Effector memory CD4-positive, alpha-beta T cell (primary cell): ENCODE measurements around the gene SCGB3A2.

ENCODE experiments used
- DNase-seq, 3 donors: peaks; one replicate each; pipeline ENCODE4 v3.0.0-alpha.2; 2020
- H3K27ac ChIP-seq: 2 replicates; pipeline ENCODE4 v1.7.0; 2013; ENCODE audit warnings: mild to moderate bottlenecking, low read length, moderate library complexity; ENCODE audit not compliant: insufficient read depth, poor library complexity, severe bottlenecking
- H3K27me3 ChIP-seq: replicated peaks from 2 replicates; pipeline ENCODE4 v1.7.0; 2013; ENCODE audit warnings: mild to moderate bottlenecking, low read length; ENCODE audit not compliant: insufficient read depth, control insufficient read depth, poor library complexity, severe bottlenecking
- H3K36me3 ChIP-seq: 2 replicates; pipeline ENCODE4 v1.7.0; 2013; ENCODE audit warnings: mild to moderate bottlenecking, low read length, moderate library complexity; ENCODE audit not compliant: control insufficient read depth, insufficient read depth
- H3K4me1 ChIP-seq: 2 replicates; pipeline ENCODE4 v1.7.0; 2013; ENCODE audit warnings: low read length, mild to moderate bottlenecking; ENCODE audit not compliant: control insufficient read depth, insufficient read depth, poor library complexity, severe bottlenecking
- H3K4me3 ChIP-seq: 2 replicates; pipeline ENCODE4 v1.7.0; 2013; ENCODE audit warnings: low read length, low read depth, mild to moderate bottlenecking; ENCODE audit not compliant: insufficient read depth, poor library complexity, severe bottlenecking
- H3K9me3 ChIP-seq: 2 replicates; pipeline ENCODE4 v1.7.0; 2013; ENCODE audit warnings: mild to moderate bottlenecking, low read length, moderate library complexity; ENCODE audit not compliant: control insufficient read depth

SCGB3A2 gene

DNA sequence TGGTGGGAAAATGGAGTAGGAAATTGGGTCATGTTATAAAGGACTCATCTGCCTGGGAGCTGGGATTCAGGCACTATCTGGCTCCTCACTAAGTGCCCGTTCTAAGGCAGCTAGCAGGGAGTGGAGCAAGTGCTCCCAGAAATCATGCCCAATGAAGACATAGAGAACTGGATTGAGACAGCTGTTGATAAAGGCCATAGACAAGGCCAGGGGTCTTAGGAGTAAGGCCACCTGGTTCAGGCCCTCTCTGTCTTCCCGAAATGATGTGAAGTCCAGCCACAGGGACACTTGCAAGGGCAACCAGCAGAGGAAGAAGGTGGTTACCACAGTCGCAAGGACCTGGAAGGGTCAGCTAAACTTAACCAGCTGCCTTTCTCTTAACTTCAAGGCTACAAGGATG is 26.9 kb upstream of the SCGB3A2 start:
- DNase-seq, result no peak
- Histone ChIP-seq H3K4me1 (no peaks in the 10 kb centered on the region), H3K36me3 (no peaks in the 10 kb centered on the region)

DNA sequence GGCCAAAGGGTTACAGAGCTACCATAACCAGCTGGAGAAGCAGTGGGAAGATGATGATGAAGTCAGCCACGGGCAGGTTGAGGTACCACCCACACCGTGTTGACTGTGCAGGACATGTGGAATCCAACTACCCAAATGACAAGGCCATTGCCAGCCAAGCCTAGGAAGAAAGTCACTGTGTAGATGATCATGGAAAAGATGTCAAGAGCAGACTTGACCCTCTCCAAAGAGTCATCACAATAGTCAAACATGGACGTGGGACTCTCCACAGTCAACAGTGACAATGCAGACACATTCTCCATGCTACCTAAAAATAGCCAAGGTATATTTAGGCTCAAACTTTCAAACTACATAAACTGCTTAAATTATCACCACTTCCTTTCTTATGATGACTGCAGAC is 26.1 kb upstream of the SCGB3A2 start:
- Histone ChIP-seq H3K27me3 (no peaks in the 10 kb centered on the region), H3K4me1 (no peaks in the 10 kb centered on the region), H3K27ac (no peak overlapping the region), H3K4me3 (no peak overlapping the region), H3K36me3 (no peaks in the 10 kb centered on the region), H3K9me3 (no peaks in the 10 kb centered on the region)
- no peak for DNase-seq

More for the DNA sequence above, 26.9 kb upstream of the SCGB3A2 start:
- Histone ChIP-seq H3K27ac (no peak overlapping the region), H3K27me3 (no peaks in the 10 kb centered on the region), H3K4me3 (no peak overlapping the region), H3K9me3 (no peaks in the 10 kb centered on the region)

DNA sequence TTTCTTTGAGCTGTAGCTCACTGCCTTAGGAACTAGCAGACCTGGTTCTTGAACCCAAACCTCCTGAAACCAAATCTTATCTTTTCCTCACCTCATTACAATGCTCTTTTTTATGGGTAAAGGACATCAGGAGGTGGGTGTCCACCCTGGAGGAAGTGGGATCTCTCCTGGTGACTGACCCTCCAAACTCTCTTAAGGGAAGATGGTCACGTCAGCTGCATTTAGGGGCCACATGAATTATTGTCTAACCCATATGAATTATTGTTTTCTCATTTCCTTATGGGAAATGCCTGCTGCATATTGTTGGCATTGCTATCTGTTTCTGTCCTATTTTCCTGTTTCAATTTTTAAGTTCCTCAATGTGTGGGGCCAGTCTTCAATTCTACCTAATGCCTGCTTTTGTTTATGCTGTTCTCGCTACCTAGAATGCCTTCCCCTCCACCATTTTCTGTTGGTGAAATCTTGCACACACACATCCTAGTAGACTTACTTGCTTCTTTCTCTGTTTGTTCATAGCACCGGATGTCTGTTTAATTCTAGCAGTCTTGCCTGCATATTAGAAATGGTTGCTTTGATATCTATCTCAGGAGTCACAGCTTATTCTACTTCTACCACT is 25.0 kb upstream of the SCGB3A2 start:
- no peak overlapping the region for H3K4me3 ChIP-seq
- no peak overlapping the region for H3K27ac ChIP-seq
- DNase-seq, result no peak
- no peaks in the 10 kb centered on the region for H3K4me1 ChIP-seq
- no peaks in the 10 kb centered on the region for H3K36me3 ChIP-seq
- no peaks in the 10 kb centered on the region for H3K27me3 ChIP-seq
- H3K9me3 ChIP-seq, result no peaks in the 10 kb centered on the region

DNA sequence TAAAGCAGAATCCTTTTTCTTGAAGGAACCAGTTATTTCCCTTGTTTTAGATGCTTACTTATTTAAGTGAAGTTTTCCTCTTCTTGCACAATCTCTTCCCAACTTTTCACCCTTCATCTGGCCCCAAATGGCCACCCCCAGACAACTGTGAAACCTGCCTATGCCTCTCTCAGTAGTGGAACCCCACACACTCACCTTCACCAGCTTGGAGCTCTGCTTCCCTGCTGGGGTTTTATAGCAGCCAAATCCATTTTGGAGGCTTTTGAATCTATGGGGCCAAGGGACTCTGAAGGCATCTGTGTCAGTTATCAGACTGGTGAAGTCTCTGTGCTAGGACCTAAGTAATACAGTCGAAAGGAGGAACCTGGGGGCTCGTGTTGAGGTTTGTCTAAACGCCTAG is 24.2 kb upstream of the SCGB3A2 start:
- Histone ChIP-seq H3K4me1 (no peaks in the 10 kb centered on the region), H3K4me3 (no peak overlapping the region), H3K9me3 (no peaks in the 10 kb centered on the region), H3K36me3 (no peaks in the 10 kb centered on the region), H3K27me3 (no peaks in the 10 kb centered on the region), H3K27ac (no peak overlapping the region)
- DNase-seq, result no peak

DNA sequence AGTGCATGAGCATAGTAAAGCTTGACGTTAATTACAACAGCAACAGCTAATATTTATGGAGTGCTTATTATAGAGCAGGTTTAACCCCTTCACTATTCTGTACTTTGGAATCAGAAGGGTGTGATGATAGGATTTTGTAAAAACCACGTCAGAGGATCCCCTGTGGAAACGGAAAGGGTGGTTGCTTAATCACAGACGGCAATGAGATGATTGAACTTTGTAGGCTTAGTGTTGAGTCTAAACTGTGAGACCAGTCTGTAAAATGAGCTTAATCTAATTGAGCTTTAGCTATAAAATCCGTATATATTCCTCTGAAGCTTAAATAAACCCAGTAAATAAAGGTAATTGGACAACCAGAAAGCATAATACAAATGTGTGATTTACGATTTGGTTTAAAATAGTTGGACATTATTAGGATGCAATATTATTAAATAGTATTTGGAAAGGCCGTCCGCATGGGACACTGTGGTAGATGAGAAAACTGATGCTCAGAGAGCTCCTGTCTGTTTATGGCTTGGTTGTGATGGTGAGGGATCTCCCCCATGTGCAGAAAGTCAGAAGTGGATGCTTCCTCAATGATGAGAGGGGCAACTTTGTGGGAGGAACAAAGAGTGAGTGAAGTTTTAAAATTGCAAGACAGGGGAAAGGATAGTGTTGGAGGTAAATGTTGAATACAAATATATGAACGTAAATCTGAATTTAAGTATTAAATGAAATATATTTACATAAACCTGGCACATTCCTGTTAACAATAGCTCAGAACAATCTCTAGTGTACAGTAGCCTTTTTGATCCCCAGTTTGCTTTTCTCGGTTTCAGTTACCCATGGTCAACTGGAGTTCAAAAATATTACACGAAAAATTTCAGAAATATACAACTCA is 23.4 kb upstream of the SCGB3A2 start:
- H3K4me1 ChIP-seq, result no peaks in the 10 kb centered on the region
- H3K9me3 ChIP-seq, result no peaks in the 10 kb centered on the region
- no peaks in the 10 kb centered on the region for H3K27me3 ChIP-seq
- H3K36me3 ChIP-seq, result no peaks in the 10 kb centered on the region
- DNase-seq, result no peak
- no peak overlapping the region for H3K27ac ChIP-seq
- no peak overlapping the region for H3K4me3 ChIP-seq

DNA sequence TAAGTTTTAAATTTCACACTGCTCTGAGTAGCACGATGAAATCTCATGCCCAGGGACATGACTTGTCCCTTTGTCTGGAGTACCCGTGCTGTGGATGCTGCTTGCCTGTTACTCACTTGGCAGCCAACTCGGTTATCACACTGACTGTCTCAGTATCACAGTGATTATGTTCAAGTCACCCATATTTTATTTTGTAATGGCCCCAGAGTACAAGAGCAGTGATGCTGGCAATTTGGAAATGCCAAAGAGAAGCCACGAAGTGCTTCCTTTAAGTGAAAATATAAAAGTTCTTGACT is 22.8 kb upstream of the SCGB3A2 start:
- Histone ChIP-seq H3K4me1 (no peaks in the 10 kb centered on the region), H3K9me3 (no peaks in the 10 kb centered on the region), H3K4me3 (no peak overlapping the region), H3K36me3 (no peaks in the 10 kb centered on the region), H3K27ac (no peak overlapping the region), H3K27me3 (no peaks in the 10 kb centered on the region)
- no peak for DNase-seq

DNA sequence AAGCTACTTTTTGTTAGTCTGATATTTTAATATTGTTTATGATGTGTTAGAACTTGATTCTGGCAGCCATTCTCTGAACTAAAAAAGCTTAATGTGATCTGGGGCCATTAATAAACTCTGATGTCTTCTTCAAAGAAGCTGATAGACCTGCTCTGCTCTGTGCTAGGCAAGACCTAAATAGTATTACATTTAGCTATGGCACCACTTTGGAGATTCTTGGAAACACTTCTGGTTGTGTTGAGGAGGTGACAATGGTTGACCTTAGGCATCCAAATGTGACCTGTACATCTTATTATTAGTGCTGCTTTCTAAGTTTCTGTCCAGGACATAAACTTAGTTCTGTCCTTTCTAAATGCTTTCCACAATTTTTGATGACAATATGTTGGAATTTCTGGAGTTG is 21.7 kb upstream of the SCGB3A2 start:
- Histone ChIP-seq H3K36me3 (no peaks in the 10 kb centered on the region), H3K4me1 (no peaks in the 10 kb centered on the region), H3K4me3 (no peak overlapping the region), H3K9me3 (no peaks in the 10 kb centered on the region), H3K27me3 (no peaks in the 10 kb centered on the region), H3K27ac (no peak overlapping the region)
- no peak for DNase-seq

DNA sequence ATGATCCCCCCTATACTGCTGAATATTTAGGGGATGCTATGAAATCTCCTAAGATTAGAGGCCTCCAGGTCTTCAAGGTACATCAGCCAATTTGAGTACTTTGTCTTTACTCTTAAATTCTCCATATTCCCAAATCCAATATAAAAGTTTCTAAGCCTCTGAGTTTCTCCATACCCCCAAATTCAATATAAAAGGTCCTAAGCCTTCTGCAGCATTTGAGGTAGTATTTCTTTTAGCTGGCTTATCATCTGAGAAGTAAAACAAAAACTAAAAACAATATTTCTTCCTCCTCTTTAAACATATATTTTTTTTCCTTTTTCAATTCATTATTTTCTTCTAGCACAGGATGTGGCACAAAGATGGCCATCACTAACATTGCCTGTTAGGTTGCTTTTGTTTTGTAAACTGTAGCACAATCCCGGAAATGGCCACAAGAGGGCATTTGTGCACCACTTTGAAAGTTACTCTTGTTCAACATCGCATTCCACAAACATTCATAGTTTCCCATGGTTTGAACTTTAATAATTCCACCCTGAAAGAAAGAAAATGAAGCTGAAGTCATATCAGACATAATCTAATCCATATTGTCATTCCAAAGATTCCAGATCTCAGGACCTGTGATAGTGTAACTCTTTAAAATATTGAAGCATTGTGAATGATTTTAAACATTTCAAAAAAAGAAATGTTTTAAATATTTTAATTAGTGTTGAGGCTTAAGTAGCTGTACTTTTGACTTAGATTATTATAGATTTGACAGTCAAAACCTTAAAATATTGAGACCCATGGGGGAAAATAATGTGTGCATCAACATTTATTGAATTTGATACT is 21.0 kb upstream of the SCGB3A2 start:
- H3K4me3 ChIP-seq, result no peak overlapping the region
- no peaks in the 10 kb centered on the region for H3K9me3 ChIP-seq
- DNase-seq, result peak in 1 of 3 donors; percentile 3
- no peak overlapping the region for H3K27ac ChIP-seq
- no peaks in the 10 kb centered on the region for H3K27me3 ChIP-seq
- H3K36me3 ChIP-seq, result no peaks in the 10 kb centered on the region
- no peaks in the 10 kb centered on the region for H3K4me1 ChIP-seq

DNA sequence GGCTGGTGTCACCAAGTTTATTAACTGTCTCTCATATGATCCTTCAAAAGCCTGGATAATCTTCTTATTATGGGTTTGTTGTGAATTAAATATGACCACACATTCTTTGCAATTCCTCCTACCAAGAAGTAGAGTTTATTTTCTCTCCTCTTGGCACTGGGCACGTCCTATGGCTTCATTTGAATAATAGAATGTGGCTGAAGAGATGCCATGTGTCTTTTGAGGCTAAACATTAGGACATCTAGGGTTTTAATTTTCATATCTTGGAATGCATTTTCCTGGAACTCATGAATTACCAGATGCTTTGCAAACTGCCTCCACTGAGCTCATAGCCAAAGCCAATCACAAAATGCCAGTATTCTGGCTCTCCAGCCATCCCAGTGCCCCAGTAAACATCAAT is 19.9 kb upstream of the SCGB3A2 start:
- no peak for DNase-seq

More for the DNA sequence above, 19.9 kb upstream of the SCGB3A2 start:
- Histone ChIP-seq H3K27ac (no peak overlapping the region), H3K36me3 (no peaks in the 10 kb centered on the region), H3K4me1 (no peaks in the 10 kb centered on the region), H3K9me3 (no peaks in the 10 kb centered on the region), H3K4me3 (no peak overlapping the region), H3K27me3 (no peaks in the 10 kb centered on the region)
